Hair follicular keratinocyte (primary cell): ENCODE measurements around the gene FTSJ3. TPM values are rescaled to one million over a fixed set of nuclear protein-coding genes. Genes with fewer than 3 reads are reported as not detected.

Experiments
- total RNA-seq: library from RNA; depleted of rRNA; stranded (reverse); fragments of >200 nt; gene quantifications from 2 replicates; pipeline ENCODE4 v1.2.3, GENCODE V29; 2015

FTSJ3 gene
- total RNA-seq: 45.0 and 48.1 TPM in 2 replicates

DNA sequence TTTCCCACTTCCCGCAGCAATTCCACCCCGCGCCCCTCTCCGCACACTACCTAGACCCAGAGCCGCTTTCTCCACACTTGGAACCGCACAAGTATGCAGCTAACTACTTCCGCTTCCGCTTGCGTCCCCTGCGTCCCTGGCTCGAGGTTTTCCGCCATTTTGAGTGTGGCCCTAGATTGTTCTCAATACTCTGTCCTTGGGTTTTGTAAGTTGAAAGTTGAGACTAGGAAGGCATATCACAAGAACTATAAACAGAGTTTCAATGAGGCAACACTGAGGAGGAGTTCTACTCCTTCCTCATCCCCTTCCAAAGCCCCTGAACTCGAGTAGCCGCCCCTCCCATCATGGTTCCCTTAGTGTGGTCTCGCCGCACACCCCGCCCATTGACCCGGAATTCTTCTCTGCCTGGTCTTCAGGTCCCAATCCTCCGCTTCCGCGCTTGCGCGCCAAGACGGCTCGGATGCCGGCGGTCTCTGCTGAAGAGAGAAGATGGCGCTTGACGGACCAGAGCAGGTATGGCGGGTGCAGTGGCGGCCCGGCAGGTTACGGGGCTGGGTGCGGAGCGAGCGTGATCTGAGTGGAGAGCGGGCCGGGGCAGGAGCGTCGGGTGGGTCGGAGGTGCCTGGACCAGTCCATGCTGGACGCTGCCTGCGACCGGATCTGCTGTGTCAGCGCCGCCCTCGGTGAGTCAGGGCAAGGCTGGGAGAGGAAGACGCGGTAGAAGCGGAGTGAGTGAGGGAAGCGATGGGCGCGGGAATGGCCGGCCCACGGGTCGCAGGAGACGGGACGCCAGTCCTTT, at the start of gene FTSJ3, which contains the start of gene PSMC5:
FTSJ3 (minus strand) TSS at position 662 of the 799 bp plus-strand sequence. CDS start 761 bp downstream, outside the sequence.
PSMC5 (plus strand) TSS at position 430 of the 799 bp plus-strand sequence; CDS start at position 490, 60 bp downstream.

DNA sequence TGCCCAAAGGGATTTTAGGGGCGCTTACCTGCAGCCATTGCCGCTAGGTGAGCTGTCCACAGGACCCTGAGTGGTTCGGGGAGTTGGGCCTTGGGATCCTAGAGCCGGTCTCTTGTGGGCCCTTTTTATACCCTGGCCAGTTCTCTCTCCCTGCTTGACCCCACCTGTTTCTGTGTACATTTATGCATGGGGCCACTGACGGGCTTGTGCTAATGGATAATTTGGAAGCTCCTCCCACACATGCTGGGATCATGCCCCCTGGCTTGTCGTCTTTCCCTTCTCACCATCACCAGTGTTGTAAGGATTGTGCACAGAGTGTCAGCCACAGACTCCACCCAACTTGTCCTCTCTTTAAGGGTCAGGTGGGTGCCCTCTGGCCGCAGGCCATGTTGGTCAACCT, 46.1 kb upstream of the FTSJ3 start, which contains the start of gene CSH2:
CSH2 (minus strand) TSS at position 101 of the 400 bp plus-strand sequence; CDS start at position 38, 63 bp downstream.

GRCh38 chr17:63842540-63843386, 15.3 kb upstream of the FTSJ3 start, which contains the start of gene SMARCD2:
Gene SMARCD2 (minus strand): TSS chr17:63842685. CDS start chr17:63842674, 11 bp downstream.

DNA sequence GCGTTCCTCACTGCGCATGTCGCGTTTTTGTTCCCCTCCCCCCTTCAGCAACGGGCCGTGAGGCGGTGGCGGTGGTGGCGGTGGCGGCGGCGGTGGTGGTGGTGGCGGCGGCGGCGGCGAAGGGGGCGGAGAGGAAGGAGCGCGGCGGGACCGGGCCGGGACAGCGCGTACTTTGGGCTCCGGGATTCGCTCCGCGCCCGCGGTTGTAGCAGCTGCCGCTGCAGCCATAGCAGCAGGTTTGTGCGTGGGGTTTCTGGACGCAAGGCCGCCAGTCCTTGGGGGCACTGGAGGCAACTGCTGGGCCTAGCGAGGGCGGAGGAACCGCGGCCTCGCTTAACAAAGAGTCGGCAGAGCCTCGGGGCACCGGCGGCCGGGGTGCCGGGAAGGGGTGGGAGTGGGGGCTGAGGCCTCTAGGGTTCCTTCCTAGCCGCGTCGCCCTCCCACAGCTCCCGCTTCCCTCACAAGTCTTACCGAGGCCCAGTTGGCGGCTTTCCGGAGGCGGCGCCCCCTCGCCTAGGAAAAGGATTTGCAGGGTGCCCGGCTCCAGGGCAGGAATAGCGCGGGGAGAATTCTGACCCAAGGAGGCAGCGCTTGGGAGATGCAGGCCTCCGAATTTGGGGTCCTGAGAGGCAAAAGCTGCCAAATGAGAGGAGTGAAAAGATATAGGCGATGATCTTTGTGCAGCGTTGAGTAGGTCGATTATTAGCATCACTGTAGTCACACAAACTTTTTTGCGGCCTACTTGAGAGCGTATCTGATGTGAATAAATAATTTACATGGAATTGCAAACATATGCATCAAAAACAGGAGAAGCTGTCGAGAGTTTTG, 53.1 kb downstream of the FTSJ3 start, which contains the start of gene DDX42:
DDX42 (plus strand) TSS at position 30 of the 828 bp plus-strand sequence. CDS start 12,880 bp downstream, outside the sequence.

DNA sequence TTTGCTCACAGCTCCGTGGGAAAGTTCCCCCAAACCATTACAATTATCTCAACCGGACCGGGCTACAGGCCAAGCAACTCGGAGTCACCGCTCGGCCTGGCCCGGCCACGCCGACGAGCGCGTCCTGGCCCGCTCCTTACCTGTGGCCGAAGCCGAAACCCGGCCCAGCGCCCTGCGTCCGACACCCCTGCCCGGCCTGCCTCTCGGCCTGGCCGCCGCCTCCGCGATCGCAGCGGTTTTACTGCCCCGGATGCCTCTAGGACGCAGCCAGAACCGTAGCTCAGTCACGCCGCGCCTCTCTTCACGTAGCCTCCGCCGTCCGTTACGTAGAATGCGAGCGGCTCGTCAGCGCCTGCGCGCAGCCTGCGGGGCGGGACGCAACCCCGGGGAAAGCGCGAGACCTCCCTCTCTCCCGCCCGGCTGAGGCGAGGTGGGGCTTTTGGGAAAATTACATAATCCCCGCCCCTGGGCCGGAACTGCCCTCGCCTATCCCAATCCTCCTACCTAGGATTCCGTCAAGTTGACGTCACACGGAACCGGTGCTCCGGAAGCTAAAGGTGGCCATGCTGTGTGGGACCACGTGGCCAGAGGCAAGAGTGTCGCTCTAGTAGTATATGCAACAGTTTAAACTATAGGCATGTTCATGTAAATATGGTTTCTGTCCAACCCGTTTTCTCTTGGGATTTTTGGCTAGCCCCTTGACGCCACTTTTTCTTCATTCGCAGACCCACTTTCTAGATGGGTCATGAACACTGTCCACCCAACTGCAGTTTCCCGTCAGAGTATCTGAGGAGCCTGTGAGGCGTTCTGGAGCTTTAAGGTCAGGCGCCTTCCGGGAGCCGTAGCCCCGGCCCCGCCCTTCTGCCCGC, 54.0 kb downstream of the FTSJ3 start, which contains the start of gene CCDC47:
CCDC47 (minus strand) TSS at position 326 of the 869 bp plus-strand sequence. CDS start 7,422 bp downstream, outside the sequence.

Other genes with a start within 250 kb of the FTSJ3 start
- 15.7 and 29.0 TPM in 2 replicates for gene TACO1, start 226.8 kb downstream of the FTSJ3 start, total RNA-seq
- 15.0 and 16.7 TPM in 2 replicates for gene MAP3K3, start 205.2 kb downstream of the FTSJ3 start, total RNA-seq
- 9.2 and 30.8 TPM in 2 replicates for gene LIMD2, start 127.5 kb downstream of the FTSJ3 start, total RNA-seq
- gene STRADA, start 85.9 kb downstream of the FTSJ3 start, total RNA-seq: 12.2 and 13.2 TPM in 2 replicates
- 24.7 and 29.5 TPM in 2 replicates for gene CCDC47, start 54.1 kb downstream of the FTSJ3 start, total RNA-seq
- 25.2 and 28.5 TPM in 2 replicates for gene DDX42, start 53.5 kb downstream of the FTSJ3 start, total RNA-seq
- 52.4 and 91.7 TPM in 2 replicates for gene PSMC5, start 232 bp downstream of the FTSJ3 start, total RNA-seq
- gene SMARCD2, start 15.0 kb upstream of the FTSJ3 start, total RNA-seq: 102 and 138 TPM in 2 replicates
- not detected in 2 replicates for gene CSH2, start 46.0 kb upstream of the FTSJ3 start, total RNA-seq
- not detected in 2 replicates for gene GH2, start 54.3 kb upstream of the FTSJ3 start, total RNA-seq
- 0.08 TPM in 1 of 2 replicates, not detected in the other for gene CSH1, start 68.9 kb upstream of the FTSJ3 start, total RNA-seq
- gene CSHL1, start 83.6 kb upstream of the FTSJ3 start, total RNA-seq: not detected in 2 replicates
- not detected in 2 replicates for gene GH1, start 91.2 kb upstream of the FTSJ3 start, total RNA-seq
- gene CD79B, start 104.7 kb upstream of the FTSJ3 start, total RNA-seq: 1.3 TPM in 1 of 2 replicates, not detected in the other
- not detected in 2 replicates for gene SCN4A, start 145.3 kb upstream of the FTSJ3 start, total RNA-seq
- gene PRR29, start 170.7 kb upstream of the FTSJ3 start, total RNA-seq: 0.19 TPM in 1 of 2 replicates, not detected in the other
- gene ICAM2, start 193.0 kb upstream of the FTSJ3 start, total RNA-seq: 0.15 and 0.16 TPM in 2 replicates